ENCODE results near the gene TSTD2. TPM values are rescaled to one million over a fixed set of nuclear protein-coding genes. Genes with fewer than 3 reads are reported as not detected.

TSTD2 gene
- polyA plus RNA-seq, 1 donor from 2014 or later: 50.0 TPM

DNA sequence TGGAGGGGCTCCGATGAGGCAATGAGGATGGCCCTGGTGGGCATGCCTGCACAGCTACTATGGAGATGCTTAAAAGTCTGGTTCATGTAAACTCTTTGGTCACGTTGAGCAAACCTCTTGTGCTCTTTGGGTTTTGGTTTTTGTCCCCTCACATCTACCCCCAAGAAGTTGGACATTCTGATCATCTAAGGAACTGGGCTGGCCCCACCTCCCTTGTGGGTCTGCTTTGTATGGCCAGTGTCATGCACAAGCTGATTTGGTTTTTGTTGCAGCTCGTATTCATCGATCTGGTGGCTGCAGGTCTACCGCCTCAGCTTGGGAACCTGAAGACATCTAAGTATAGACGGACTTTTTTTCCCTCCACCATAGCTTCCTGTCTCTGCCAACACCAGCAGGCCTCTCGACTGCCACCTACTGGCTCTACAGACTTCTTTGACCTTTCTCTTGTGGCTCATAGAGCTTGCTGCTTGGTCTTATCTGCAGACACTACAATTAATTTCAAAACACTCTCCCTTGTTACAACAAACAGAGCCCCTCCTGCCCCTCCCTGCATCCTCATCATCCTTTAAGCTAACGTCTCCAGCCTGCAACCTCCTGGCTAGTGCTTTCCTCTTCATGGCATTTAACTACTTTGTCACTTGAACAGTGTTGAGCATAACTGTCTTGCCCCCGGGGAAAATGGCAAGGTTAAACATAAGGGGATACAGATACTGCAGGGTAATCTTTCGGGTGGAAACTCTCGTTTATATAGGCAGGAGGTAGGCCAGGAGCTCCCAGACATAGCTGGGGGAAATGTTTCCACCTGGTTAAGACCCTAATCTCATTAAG lies 34.5 kb downstream of the TSTD2 start:
- no peak overlapping the region for H3K4me2 ChIP-seq (ENCODE audit: low read length)
- H3K27ac ChIP-seq (ENCODE audit: low read length): no peak overlapping the region
- no peaks in the 10 kb centered on the region for H4K20me1 ChIP-seq (ENCODE audit: insufficient read depth)
- H3K27me3 ChIP-seq (ENCODE audit: insufficient read depth, low read depth, low read length): no peaks in the 10 kb centered on the region
- TF ChIP-seq MXI1 (conservative IDR thresholded peaks at IDR 0.05; ENCODE audit: poor library complexity, severe bottlenecking) (no peak), CTCF (IDR thresholded peaks at IDR 0.05; ENCODE audit: poor library complexity, severe bottlenecking) (peak; percentile 83), TAF1 (IDR thresholded peaks at IDR 0.05; ENCODE audit: low read depth) (no peak), EP300 (conservative IDR thresholded peaks at IDR 0.05; ENCODE audit: poor library complexity, severe bottlenecking) (no peak), SMC3 (conservative IDR thresholded peaks at IDR 0.05; ENCODE audit: poor library complexity) (peak; percentile 85), POLR2AphosphoS5 (IDR thresholded peaks at IDR 0.05) (no peak), EZH2 (IDR thresholded peaks at IDR 0.05; ENCODE audit: borderline replicate concordance, insufficient read depth, low read length, poor library complexity, severe bottlenecking) (no peak), RAD21 (conservative IDR thresholded peaks at IDR 0.05) (peak; percentile 75)
- TF ChIP-seq, protein P1, sequence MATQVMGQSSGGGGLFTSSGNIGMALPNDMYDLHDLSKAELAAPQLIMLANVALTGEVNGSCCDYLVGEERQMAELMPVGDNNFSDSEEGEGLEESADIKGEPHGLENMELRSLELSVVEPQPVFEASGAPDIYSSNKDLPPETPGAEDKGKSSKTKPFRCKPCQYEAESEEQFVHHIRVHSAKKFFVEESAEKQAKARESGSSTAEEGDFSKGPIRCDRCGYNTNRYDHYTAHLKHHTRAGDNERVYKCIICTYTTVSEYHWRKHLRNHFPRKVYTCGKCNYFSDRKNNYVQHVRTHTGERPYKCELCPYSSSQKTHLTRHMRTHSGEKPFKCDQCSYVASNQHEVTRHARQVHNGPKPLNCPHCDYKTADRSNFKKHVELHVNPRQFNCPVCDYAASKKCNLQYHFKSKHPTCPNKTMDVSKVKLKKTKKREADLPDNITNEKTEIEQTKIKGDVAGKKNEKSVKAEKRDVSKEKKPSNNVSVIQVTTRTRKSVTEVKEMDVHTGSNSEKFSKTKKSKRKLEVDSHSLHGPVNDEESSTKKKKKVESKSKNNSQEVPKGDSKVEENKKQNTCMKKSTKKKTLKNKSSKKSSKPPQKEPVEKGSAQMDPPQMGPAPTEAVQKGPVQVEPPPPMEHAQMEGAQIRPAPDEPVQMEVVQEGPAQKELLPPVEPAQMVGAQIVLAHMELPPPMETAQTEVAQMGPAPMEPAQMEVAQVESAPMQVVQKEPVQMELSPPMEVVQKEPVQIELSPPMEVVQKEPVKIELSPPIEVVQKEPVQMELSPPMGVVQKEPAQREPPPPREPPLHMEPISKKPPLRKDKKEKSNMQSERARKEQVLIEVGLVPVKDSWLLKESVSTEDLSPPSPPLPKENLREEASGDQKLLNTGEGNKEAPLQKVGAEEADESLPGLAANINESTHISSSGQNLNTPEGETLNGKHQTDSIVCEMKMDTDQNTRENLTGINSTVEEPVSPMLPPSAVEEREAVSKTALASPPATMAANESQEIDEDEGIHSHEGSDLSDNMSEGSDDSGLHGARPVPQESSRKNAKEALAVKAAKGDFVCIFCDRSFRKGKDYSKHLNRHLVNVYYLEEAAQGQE (IDR thresholded peaks at IDR 0.05; ENCODE audit: borderline replicate concordance): no peak
- no peak overlapping the region for H2AFZ ChIP-seq (ENCODE audit: low read depth, low read length)
- H3K9ac ChIP-seq (ENCODE audit: low read length): no peak overlapping the region
- H3K79me2 ChIP-seq (replicated peaks; ENCODE audit: insufficient read depth, low read length): no peaks in the 10 kb centered on the region
- no peak overlapping the region for H3K4me3 ChIP-seq (ENCODE audit: low read length)
- no peaks in the 10 kb centered on the region for H3K9me2 ChIP-seq (ENCODE audit: insufficient read depth, low read length)
- H3F3A ChIP-seq (ENCODE audit: insufficient read depth, low read length, poor library complexity, severe bottlenecking): no peaks in the 10 kb centered on the region
- no peaks in the 10 kb centered on the region for H3K9me3 ChIP-seq (ENCODE audit: low read length)
- H3K36me3 ChIP-seq (ENCODE audit: insufficient read depth, low read length): no peaks in the 10 kb centered on the region

GRCh38 chr9:97596906-97597305 lies 36.3 kb downstream of the TSTD2 start:
- Histone ChIP-seq H2AFZ (ENCODE audit: low read depth, low read length) (no peak overlapping the region), H3K27me3 (ENCODE audit: insufficient read depth, low read depth, low read length) (no peaks in the 10 kb centered on the region), H3K27ac (ENCODE audit: low read length) (no peak overlapping the region), H4K20me1 (ENCODE audit: insufficient read depth) (no peaks in the 10 kb centered on the region), H3K9ac (ENCODE audit: low read length) (no peak overlapping the region), H3K4me3 (ENCODE audit: low read length) (no peak overlapping the region), H3K9me2 (ENCODE audit: insufficient read depth, low read length) (no peaks in the 10 kb centered on the region), H3K36me3 (ENCODE audit: insufficient read depth, low read length) (no peaks in the 10 kb centered on the region), H3F3A (ENCODE audit: insufficient read depth, low read length, poor library complexity, severe bottlenecking) (no peaks in the 10 kb centered on the region), H3K9me3 (ENCODE audit: low read length) (no peaks in the 10 kb centered on the region), H3K79me2 (replicated peaks; ENCODE audit: insufficient read depth, low read length) (no peaks in the 10 kb centered on the region), H3K4me2 (ENCODE audit: low read length) (no peak overlapping the region)
- TF ChIP-seq POLR2AphosphoS5 (IDR thresholded peaks at IDR 0.05): no peak
- no peak for TF ChIP-seq EP300 (conservative IDR thresholded peaks at IDR 0.05; ENCODE audit: poor library complexity, severe bottlenecking)
- TF ChIP-seq CTCF (IDR thresholded peaks at IDR 0.05; ENCODE audit: poor library complexity, severe bottlenecking): no peak
- TF ChIP-seq MXI1 (conservative IDR thresholded peaks at IDR 0.05; ENCODE audit: poor library complexity, severe bottlenecking): no peak
- no peak for TF ChIP-seq RAD21 (conservative IDR thresholded peaks at IDR 0.05)
- TF ChIP-seq SMC3 (conservative IDR thresholded peaks at IDR 0.05; ENCODE audit: poor library complexity): no peak
- TF ChIP-seq TAF1 (IDR thresholded peaks at IDR 0.05; ENCODE audit: low read depth): no peak
- no peak for TF ChIP-seq EZH2 (IDR thresholded peaks at IDR 0.05; ENCODE audit: borderline replicate concordance, insufficient read depth, low read length, poor library complexity, severe bottlenecking)
- TF ChIP-seq, protein P1 (IDR thresholded peaks at IDR 0.05; ENCODE audit: borderline replicate concordance): no peak

Data from neural cell (in vitro differentiated cells).